Measurements from ENCODE around the gene RNF19B. TPM values are rescaled to one million over a fixed set of nuclear protein-coding genes. Genes with fewer than 3 reads are reported as not detected.

RNF19B gene
- total RNA-seq, 1 experiment from 2014 or later, result 15.0 TPM

GRCh38 chr1:32971576-32971975 is 7.0 kb upstream of the RNF19B start:
- Histone ChIP-seq H3K14ac (ENCODE audit: insufficient read depth, low read length) (no peak overlapping the region), H3K27me3 (ENCODE audit: insufficient read depth, low read length) (peaks cover 13% of the 10 kb centered on the region), H3K4ac (ENCODE audit: low read depth, low read length) (no peak overlapping the region), H3K4me2 (ENCODE audit: insufficient read depth, insufficient read length, low read length) (no peak overlapping the region), H3K79me2 (ENCODE audit: insufficient read depth, low read length) (no peaks in the 10 kb centered on the region), H2BK120ac (ENCODE audit: low read depth, low read length, poor library complexity, severe bottlenecking) (no peak overlapping the region), H2BK12ac (ENCODE audit: insufficient read length, low read depth, low read length) (no peak overlapping the region), H3K4me1 (ENCODE audit: insufficient read depth, low read length) (no peaks in the 10 kb centered on the region), H3T11ph (ENCODE audit: low read length) (no peak overlapping the region), H3K79me1 (ENCODE audit: insufficient read depth, low read depth, low read length, poor library complexity, severe bottlenecking) (no peaks in the 10 kb centered on the region), H2BK5ac (ENCODE audit: insufficient read length, low read length) (no peak overlapping the region), H3K23ac (ENCODE audit: insufficient read length, low read depth, low read length) (no peak overlapping the region), H2AK5ac (ENCODE audit: insufficient read length, low read length) (no peak overlapping the region), H2BK20ac (ENCODE audit: low read depth, low read length, poor library complexity, severe bottlenecking) (no peak overlapping the region), H3K18ac (ENCODE audit: insufficient read length, low read depth, low read length) (no peak overlapping the region), H4K20me1 (ENCODE audit: control insufficient read depth, insufficient read depth, insufficient read length) (no peaks in the 10 kb centered on the region), H2AFZ (ENCODE audit: low read length) (no peak overlapping the region), H4K8ac (replicated peaks; ENCODE audit: insufficient read length, low read depth, low read length) (no peak overlapping the region), H3K27ac (ENCODE audit: insufficient read length, low read depth, low read length) (no peak overlapping the region), H4K91ac (ENCODE audit: insufficient read length, low read depth, low read length) (no peak overlapping the region), H4K5ac (ENCODE audit: insufficient read length, low read depth, low read length) (no peak overlapping the region), H3K9me3 (ENCODE audit: control insufficient read depth, low read depth, low read length) (no peaks in the 10 kb centered on the region), H3K56ac (ENCODE audit: insufficient read length, low read depth, low read length) (no peak overlapping the region), H2BK15ac (ENCODE audit: low read depth, low read length) (no peak overlapping the region), H3K9ac (ENCODE audit: extremely low read depth, insufficient read length, low read length) (no peak overlapping the region), H3K23me2 (ENCODE audit: insufficient read length, low read depth, low read length, poor library complexity, severe bottlenecking) (peaks cover 4% of the 10 kb centered on the region)
- no peak for DNase-seq
- H3K4me3 Mint-ChIP-seq, result no peak overlapping the region
- H3K27ac Mint-ChIP-seq, result no peak overlapping the region
- peaks cover 74% of the 10 kb centered on the region for H3K27me3 Mint-ChIP-seq (ENCODE audit: low read depth)
- H3K9me3 Mint-ChIP-seq, result peaks cover 9 to 10% of the 10 kb centered on the region in 2 experiments
- TF ChIP-seq CTCF (conservative IDR thresholded peaks at IDR 0.05), result no peak
- H3K4me1 Mint-ChIP-seq, result peaks cover 7% of the 10 kb centered on the region in 2 experiments; a peak in 3 of 4 replicates
- WGBS (ENCODE audit: extremely low coverage, insufficient read length, low lambda C conversion rate), result no CpG with 5 or more reads among the region's 3 CpGs
- H3K36me3 Mint-ChIP-seq (ENCODE audit: insufficient read depth in 1 of 3, low read depth in 3 of 3), result peaks cover 6 to 11% (median 7%) of the 10 kb centered on the region in 3 experiments; a peak in 6 of 7 replicates

Data from H9 (cell line).